ENCODE data around the gene AGBL3. TPM values are rescaled to one million over a fixed set of nuclear protein-coding genes. Genes with fewer than 3 reads are reported as not detected.
A peak's percentile ranks its signal among the peaks of the same experiment; 100 is the strongest.
"Not testable (repeated sequence)": the region's sequence is repeated elsewhere in the genome, so short reads cannot be mapped to it uniquely, and the experiment has no call there.

AGBL3 gene
- total and polyA plus RNA-seq, 7 donors = 0.23 to 3.1 (median 0.95) TPM

DNA sequence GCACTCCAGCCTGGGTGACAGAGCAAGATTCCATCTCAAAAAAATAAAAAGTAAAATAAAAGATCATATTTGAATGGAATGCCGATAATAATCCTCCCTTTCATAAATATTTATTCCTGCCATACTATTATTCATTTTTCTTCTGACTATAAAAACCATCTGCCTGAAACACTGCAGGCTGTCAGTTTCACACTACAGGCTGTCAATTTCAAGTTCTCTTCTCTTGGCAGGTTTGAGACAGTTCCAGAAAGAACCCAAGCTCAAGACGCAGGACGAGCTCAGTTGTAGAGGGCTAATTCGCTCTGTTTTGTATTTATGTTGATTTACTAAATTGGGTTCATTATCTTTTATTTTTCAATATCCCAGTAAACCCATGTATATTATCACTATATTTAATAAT lies 18.2 kb upstream of the AGBL3 start:
- Histone ChIP-seq H3K4me3 (no peak overlapping the region), H3K27ac (peak overlapping the region in 1 of 4 donors; percentile 48), H3K36me3 (peaks cover 29 to 75% (median 48%) of the 10 kb centered on the region in 4 donors), H3K9me3 (no peaks in the 10 kb centered on the region), H3K4me1 (peaks cover 0 to 3% (median under 1%) of the 10 kb centered on the region in 4 donors), H3K27me3 (no peaks in the 10 kb centered on the region)
- TF ChIP-seq POLR2A (IDR thresholded peaks at IDR 0.05) (no peak), CTCF (IDR thresholded peaks at IDR 0.05) (no peak), POLR2AphosphoS5 (IDR thresholded peaks at IDR 0.05) (peak in 1 of 4 donors; percentile 28)
- DNase-seq = no peak
- intact Hi-C loops (cut with DNase I) = no loop called here
- WGBS, 2 donors = 87 to 92% methylated on average over 4 of the region's 4 CpGs

DNA sequence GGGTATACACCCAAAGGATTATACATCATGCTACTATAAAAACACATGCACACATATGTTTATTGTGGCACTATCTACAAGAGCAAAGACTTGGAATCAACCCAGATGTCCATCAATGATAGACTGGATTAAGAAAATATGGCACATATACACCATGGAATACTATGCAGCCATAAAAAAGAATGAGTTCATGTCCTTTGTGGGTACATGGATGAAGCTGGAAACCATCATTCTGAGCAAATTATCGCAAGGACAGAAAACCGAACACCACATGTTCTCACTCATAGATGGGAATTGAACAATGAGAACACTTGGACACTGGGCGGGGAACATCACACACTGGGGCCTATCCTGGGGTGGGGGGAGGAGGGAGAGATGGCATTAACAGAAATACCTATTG lies 4.7 kb upstream of the AGBL3 start:
- H3K4me1 ChIP-seq; DNase-seq; H3K36me3 ChIP-seq; intact Hi-C loops (cut with DNase I); H3K9me3 ChIP-seq; H3K27ac ChIP-seq; H3K27me3 ChIP-seq; H3K4me3 ChIP-seq: not testable (repeated sequence)
- WGBS, 2 donors = 97% methylated on average over 3 of the region's 3 CpGs

DNA sequence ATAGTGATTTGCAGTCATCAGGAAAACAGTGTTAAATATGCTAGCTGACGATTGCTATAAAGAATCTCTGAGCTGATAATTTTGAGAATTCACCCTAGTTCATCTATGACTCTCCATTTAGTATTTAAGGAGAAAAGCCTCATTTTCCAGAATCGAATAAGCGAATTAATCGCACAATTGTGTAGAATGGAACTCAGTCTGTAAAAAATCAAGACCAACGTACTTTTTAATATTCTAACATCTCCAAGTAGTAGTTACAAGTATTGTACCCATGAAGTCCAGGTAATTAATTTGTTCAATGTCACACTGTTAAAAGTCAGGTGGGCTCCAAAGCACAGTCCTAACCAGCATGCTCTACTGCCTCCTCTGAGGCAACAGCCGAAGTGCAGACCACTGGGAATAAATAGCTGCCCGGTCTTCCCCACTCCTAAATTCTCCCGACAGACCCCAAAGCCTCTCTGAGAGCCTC lies 380 bp upstream of the AGBL3 start:
- peaks cover 0 to 18% (median 11%) of the 10 kb centered on the region in 4 donors for H3K4me1 ChIP-seq
- intact Hi-C loops (cut with DNase I) = loop anchor here (2.0 kb wide), 3 partner anchors 161 to 297 kb away; partner anchors contain the start of gene CALD1
- no peaks in the 10 kb centered on the region for H3K36me3 ChIP-seq
- no peak for TF ChIP-seq POLR2AphosphoS5 (IDR thresholded peaks at IDR 0.05)
- no peak for TF ChIP-seq POLR2A (IDR thresholded peaks at IDR 0.05)
- TF ChIP-seq CTCF (IDR thresholded peaks at IDR 0.05) = no peak
- no peak for TF ChIP-seq EP300 (IDR thresholded peaks at IDR 0.05)
- H3K9me3 ChIP-seq = no peaks in the 10 kb centered on the region
- no peak for DNase-seq
- peak overlapping the region; percentile 89 to 93 (median 92) for H3K27ac ChIP-seq
- H3K4me3 ChIP-seq = peak overlapping the region; percentile 63 to 83 (median 73)
- 46 to 55% methylated on average over 8 of the region's 8 CpGs for WGBS, 2 donors
- no peaks in the 10 kb centered on the region for H3K27me3 ChIP-seq

GRCh38 chr7:134988161-134988560 lies 1.9 kb downstream of the AGBL3 start:
- peaks cover 0 to 18% (median 11%) of the 10 kb centered on the region in 4 donors for H3K4me1 ChIP-seq
- H3K9me3 ChIP-seq = no peaks in the 10 kb centered on the region
- TF ChIP-seq EP300 (IDR thresholded peaks at IDR 0.05) (no peak), CTCF (IDR thresholded peaks at IDR 0.05) (no peak), POLR2AphosphoS5 (IDR thresholded peaks at IDR 0.05) (no peak), POLR2A (IDR thresholded peaks at IDR 0.05) (no peak)
- no peaks in the 10 kb centered on the region for H3K36me3 ChIP-seq
- intact Hi-C loops (cut with DNase I) = no loop called here
- no peaks in the 10 kb centered on the region for H3K27me3 ChIP-seq
- no peak for DNase-seq
- WGBS, 2 donors = 80 to 84% methylated on average over 5 of the region's 5 CpGs
- no peak overlapping the region for H3K4me3 ChIP-seq
- H3K27ac ChIP-seq = no peak overlapping the region

GRCh38 chr7:134991469-134992339 lies 5.4 kb downstream of the AGBL3 start:
- Histone ChIP-seq H3K27me3 (no peaks in the 10 kb centered on the region), H3K4me1 (peaks cover 0 to 23% (median 11%) of the 10 kb centered on the region in 4 donors), H3K9me3 (no peaks in the 10 kb centered on the region), H3K27ac (no peak overlapping the region), H3K36me3 (peaks cover 0 to 16% (median 0%) of the 10 kb centered on the region in 4 donors), H3K4me3 (no peak overlapping the region)
- TF ChIP-seq CTCF (IDR thresholded peaks at IDR 0.05) (no peak), EP300 (IDR thresholded peaks at IDR 0.05) (no peak), POLR2AphosphoS5 (IDR thresholded peaks at IDR 0.05) (no peak), POLR2A (IDR thresholded peaks at IDR 0.05) (no peak)
- intact Hi-C loops (cut with DNase I) = no loop called here
- WGBS, 2 donors = 52 to 80% methylated on average over 2 of the region's 2 CpGs
- DNase-seq = no peak

Measured in sigmoid colon (tissue), 7 donors.